T-helper 1 cell treated with Interleukin-12 subunit alpha and Interleukin-12 subunit beta and Interleukin-4 antibody, amounts not matched to agents 30 μg/mL and 1 μg/mL, for 36 hours (primary cell): ENCODE data around the gene AMN1.
A peak's percentile ranks its signal among the peaks of the same experiment; 100 is the strongest.
"Not testable (repeated sequence)": the region's sequence is repeated elsewhere in the genome, so short reads cannot be mapped to it uniquely, and the experiment has no call there.

ENCODE experiments used
- H3K27ac Mint-ChIP-seq: one replicate; pipeline ENCODE4 v1.8.0; 2021; ENCODE audit warnings: mild to moderate bottlenecking, mixed read lengths
- H3K27me3 Mint-ChIP-seq: one replicate; pipeline ENCODE4 v1.8.0; 2021; ENCODE audit warnings: low read depth, mixed read lengths
- H3K36me3 Mint-ChIP-seq: one replicate; pipeline ENCODE4 v1.8.0; 2021; ENCODE audit warnings: low read depth, mixed read lengths
- H3K4me1 Mint-ChIP-seq: one replicate; pipeline ENCODE4 v1.8.0; 2021; ENCODE audit warnings: low read depth, mixed read lengths
- H3K4me3 Mint-ChIP-seq: one replicate; pipeline ENCODE4 v1.8.0; 2021; ENCODE audit warnings: mild to moderate bottlenecking, moderate library complexity, mixed read lengths
- H3K9me3 Mint-ChIP-seq: one replicate; pipeline ENCODE4 v1.8.0; 2021; ENCODE audit warnings: mixed read lengths

Gene AMN1

GRCh38 chr12:31672521-31672920 is 56.3 kb downstream of the AMN1 start:
- H3K4me1 Mint-ChIP-seq = no peaks in the 10 kb centered on the region
- H3K9me3 Mint-ChIP-seq = peaks cover 6% of the 10 kb centered on the region
- no peak overlapping the region for H3K27ac Mint-ChIP-seq
- H3K4me3 Mint-ChIP-seq = no peak overlapping the region
- H3K36me3 Mint-ChIP-seq = peaks cover 10% of the 10 kb centered on the region
- H3K27me3 Mint-ChIP-seq = no peaks in the 10 kb centered on the region

GRCh38 chr12:31669582-31669981 is 59.2 kb downstream of the AMN1 start:
- not testable (repeated sequence) for H3K27ac Mint-ChIP-seq, H3K4me1 Mint-ChIP-seq, H3K4me3 Mint-ChIP-seq, H3K27me3 Mint-ChIP-seq
- Mint-ChIP-seq H3K9me3 (peaks cover 16% of the 10 kb centered on the region), H3K36me3 (peaks cover 13% of the 10 kb centered on the region)

GRCh38 chr12:31669020-31669419 is 59.8 kb downstream of the AMN1 start:
- Mint-ChIP-seq H3K36me3 (peaks cover 12% of the 10 kb centered on the region), H3K9me3 (peaks cover 17% of the 10 kb centered on the region), H3K4me1 (no peaks in the 10 kb centered on the region), H3K27me3 (no peaks in the 10 kb centered on the region), H3K27ac (no peak overlapping the region), H3K4me3 (no peak overlapping the region)

GRCh38 chr12:31664038-31664437 is 64.8 kb downstream of the AMN1 start:
- Mint-ChIP-seq H3K9me3 (peaks cover 17% of the 10 kb centered on the region), H3K4me3 (no peak overlapping the region), H3K4me1 (peaks cover 11% of the 10 kb centered on the region), H3K27me3 (no peaks in the 10 kb centered on the region), H3K36me3 (peaks cover 12% of the 10 kb centered on the region), H3K27ac (no peak overlapping the region)

- peaks cover 8% of the 10 kb centered on the region for H3K36me3 Mint-ChIP-seq
- H3K4me3 Mint-ChIP-seq = no peak overlapping the region
- peaks cover 12% of the 10 kb centered on the region for H3K4me1 Mint-ChIP-seq
- H3K9me3 Mint-ChIP-seq = peaks cover 13% of the 10 kb centered on the region
- H3K27me3 Mint-ChIP-seq = no peaks in the 10 kb centered on the region
- no peak overlapping the region for H3K27ac Mint-ChIP-seq
Observed at GRCh38 chr12:31663576-31663975, 65.2 kb downstream of the AMN1 start.

GRCh38 chr12:31662176-31662849 is 66.5 kb downstream of the AMN1 start:
- peaks cover 13% of the 10 kb centered on the region for H3K9me3 Mint-ChIP-seq
- H3K36me3 Mint-ChIP-seq = peaks cover 8% of the 10 kb centered on the region
- H3K27me3 Mint-ChIP-seq = no peaks in the 10 kb centered on the region
- no peak overlapping the region for H3K27ac Mint-ChIP-seq
- H3K4me3 Mint-ChIP-seq = no peak overlapping the region
- peaks cover 15% of the 10 kb centered on the region for H3K4me1 Mint-ChIP-seq

- Mint-ChIP-seq H3K27me3 (no peaks in the 10 kb centered on the region), H3K9me3 (peaks cover 3% of the 10 kb centered on the region), H3K36me3 (peaks cover 6% of the 10 kb centered on the region), H3K4me1 (peaks cover 21% of the 10 kb centered on the region), H3K27ac (peak within 1 kb of the TSS; percentile 99), H3K4me3 (peak within 1 kb of the TSS; percentile 96)
Observed at GRCh38 chr12:31659087-31659942, 69.5 kb downstream of the AMN1 start, which contains the start of gene ETFBKMT. ETFBKMT (plus strand) TSS chr12:31659688; CDS start chr12:31661954, 2,266 bp downstream.

- Mint-ChIP-seq H3K9me3 (no peaks in the 10 kb centered on the region), H3K27ac (peak overlapping the region; percentile 99), H3K4me1 (peaks cover 21% of the 10 kb centered on the region), H3K27me3 (no peaks in the 10 kb centered on the region), H3K4me3 (peak overlapping the region; percentile 96), H3K36me3 (peaks cover 1% of the 10 kb centered on the region)
Observed at GRCh38 chr12:31658471-31659086, 70.2 kb downstream of the AMN1 start.

GRCh38 chr12:31655792-31656191 is 73.0 kb downstream of the AMN1 start:
- peaks cover 27% of the 10 kb centered on the region for H3K4me1 Mint-ChIP-seq
- no peak overlapping the region for H3K4me3 Mint-ChIP-seq
- H3K27me3 Mint-ChIP-seq = no peaks in the 10 kb centered on the region
- peaks cover 1% of the 10 kb centered on the region for H3K36me3 Mint-ChIP-seq
- H3K27ac Mint-ChIP-seq = no peak overlapping the region
- no peaks in the 10 kb centered on the region for H3K9me3 Mint-ChIP-seq

GRCh38 chr12:31655208-31655607 is 73.6 kb downstream of the AMN1 start:
- peaks cover 25% of the 10 kb centered on the region for H3K4me1 Mint-ChIP-seq
- peaks cover 1% of the 10 kb centered on the region for H3K36me3 Mint-ChIP-seq
- no peaks in the 10 kb centered on the region for H3K9me3 Mint-ChIP-seq
- H3K27me3 Mint-ChIP-seq = no peaks in the 10 kb centered on the region
- no peak overlapping the region for H3K4me3 Mint-ChIP-seq
- no peak overlapping the region for H3K27ac Mint-ChIP-seq

GRCh38 chr12:31651893-31652521 is 76.8 kb downstream of the AMN1 start:
- Mint-ChIP-seq H3K27me3 (no peaks in the 10 kb centered on the region), H3K36me3 (peaks cover 1% of the 10 kb centered on the region), H3K4me1 (peaks cover 19% of the 10 kb centered on the region), H3K4me3 (no peak overlapping the region), H3K27ac (no peak overlapping the region), H3K9me3 (no peaks in the 10 kb centered on the region)

GRCh38 chr12:31650918-31651317 is 77.9 kb downstream of the AMN1 start:
- H3K27ac Mint-ChIP-seq = no peak overlapping the region

GRCh38 chr12:31647086-31647491 is 81.7 kb downstream of the AMN1 start:
- Mint-ChIP-seq H3K4me1 (peaks cover 2% of the 10 kb centered on the region), H3K27me3 (no peaks in the 10 kb centered on the region), H3K36me3 (no peaks in the 10 kb centered on the region), H3K27ac (no peak overlapping the region), H3K9me3 (no peaks in the 10 kb centered on the region), H3K4me3 (no peak overlapping the region)

More at GRCh38 chr12:31650918-31651317, 77.9 kb downstream of the AMN1 start:
- Mint-ChIP-seq H3K9me3 (no peaks in the 10 kb centered on the region), H3K4me3 (no peak overlapping the region), H3K4me1 (peaks cover 17% of the 10 kb centered on the region), H3K36me3 (peaks cover under 1% of the 10 kb centered on the region), H3K27me3 (no peaks in the 10 kb centered on the region)

GRCh38 chr12:31645924-31646323 is 82.9 kb downstream of the AMN1 start:
- H3K9me3 Mint-ChIP-seq = no peaks in the 10 kb centered on the region
- no peaks in the 10 kb centered on the region for H3K4me1 Mint-ChIP-seq
- H3K36me3 Mint-ChIP-seq = no peaks in the 10 kb centered on the region
- no peak overlapping the region for H3K4me3 Mint-ChIP-seq
- no peaks in the 10 kb centered on the region for H3K27me3 Mint-ChIP-seq
- H3K27ac Mint-ChIP-seq = no peak overlapping the region
